Tibial nerve (tissue), 4 donors: ENCODE measurements around the gene NATD1. TPM values are rescaled to one million over a fixed set of nuclear protein-coding genes. Genes with fewer than 3 reads are reported as not detected.

Experiments
- DNase-seq, 2 donors: peaks; one replicate each; pipeline ENCODE4 v3.0.0-alpha.2; 2019; ENCODE audit warnings: low spot score in 2 of 2
- H3K27ac ChIP-seq, 4 donors: fragments of 200-600 bp; sonication (generic) in 3 of 4; one replicate each; pipeline ENCODE4 v1.5.1; 2017 to 2019; ENCODE audit warnings: mild to moderate bottlenecking in 1 of 4
- H3K27me3 ChIP-seq, 2 donors: fragments of 200-600 bp; sonication (generic) in 1 of 2; one replicate each; pipeline versions ENCODE4 v1.5.1 to v1.6.0; 2017 to 2019
- H3K36me3 ChIP-seq, 3 donors: fragments of 200-600 bp; sonication (generic); one replicate each; pipeline ENCODE4 v1.5.1; 2018 to 2019
- H3K4me1 ChIP-seq, 4 donors: fragments of 200-600 bp; sonication (generic) in 3 of 4; one replicate each; pipeline ENCODE4 v1.5.1; 2017 to 2019
- H3K4me3 ChIP-seq, 4 donors: fragments of 200-600 bp; sonication (generic) in 3 of 4; one replicate each; pipeline ENCODE4 v1.5.1; 2017 to 2019; ENCODE audit warnings: mild to moderate bottlenecking in 1 of 4, moderate library complexity in 1 of 4
- H3K9me3 ChIP-seq, 4 donors: fragments of 200-600 bp; sonication (generic) in 3 of 4; one replicate each; pipeline ENCODE4 v1.5.1; 2017 to 2019
- CTCF ChIP-seq, 5 experiments: fragments of 200-600 bp in 3 of 5; fragments of 450-650 bp in 2 of 5; sonication (generic) in 3 of 5; IDR thresholded peaks; one replicate each; pipeline ENCODE4 v1.5.1; 2016 to 2019; ENCODE audit warnings: antibody characterized with exemption in 5 of 5, mild to moderate bottlenecking in 3 of 5, moderate library complexity in 2 of 5
- EP300 ChIP-seq, 2 donors: sonication (generic); formaldehyde crosslinking; IDR thresholded peaks; one replicate each; pipeline ENCODE4 v1.6.1; 2017; ENCODE audit warnings: antibody characterized with exemption in 2 of 2, mild to moderate bottlenecking in 1 of 2
- POLR2A ChIP-seq, 2 donors: fragments of 450-650 bp; IDR thresholded peaks; one replicate each; pipeline ENCODE4 v1.6.1; 2017; ENCODE audit warnings: antibody characterized with exemption in 2 of 2, mild to moderate bottlenecking in 2 of 2, moderate library complexity in 2 of 2
- WGBS, 2 donors: methylation state at CpG; one replicate each; pipeline ENCODE4 v1.1.5; 2018; 5-methylcytosine and 5-hydroxymethylcytosine counted together
- total RNA-seq, 4 donors: library from RNA; depleted of rRNA; stranded (reverse); fragments of >200 nt; gene quantifications; one replicate each; pipeline ENCODE4 v1.1.0, GENCODE V29; 2016

Gene NATD1
- total RNA-seq = 10 to 100 TPM in 3 of 4 donors, 1 to 10 TPM in 1; 5.7 to 12.0 (median 10.8) TPM

- Histone ChIP-seq H3K4me1 (peaks cover 0 to 39% (median 23%) of the 10 kb centered on the region in 4 donors), H3K4me3 (peak within 1 kb of the TSS; percentile 46 to 75 (median 71)), H3K27me3 (no peaks in the 10 kb centered on the region), H3K9me3 (no peaks in the 10 kb centered on the region), H3K36me3 (peaks cover 0 to 3% (median 0%) of the 10 kb centered on the region in 3 donors), H3K27ac (peak within 1 kb of the TSS in 3 of 4 donors; percentile 65 to 85 (median 81))
- peak in 2 of 5 experiments; percentile 13 to 41 for TF ChIP-seq CTCF (IDR thresholded peaks at IDR 0.05)
- peak in 1 of 2 donors; percentile 53 for TF ChIP-seq POLR2A (IDR thresholded peaks at IDR 0.05)
- TF ChIP-seq EP300 (IDR thresholded peaks at IDR 0.05) = peak; percentile 28 to 67
- 0 to 2% methylated on average over 45 to 72 of the region's 117 CpGs for WGBS, 2 donors
- DNase-seq = peak; percentile 85 to 87
Measured at GRCh38 chr17:21252796-21253645, at the start of gene NATD1. Gene NATD1, minus strand, starts transcription at chr17:21253410. Its CDS starts 146 bp downstream, at chr17:21253264.

- Histone ChIP-seq H3K4me1 (peaks cover 0 to 7% (median 0%) of the 10 kb centered on the region in 4 donors), H3K36me3 (peaks cover 0 to 86% (median 28%) of the 10 kb centered on the region in 3 donors), H3K4me3 (no peak overlapping the region), H3K9me3 (no peaks in the 10 kb centered on the region), H3K27me3 (no peaks in the 10 kb centered on the region), H3K27ac (no peak overlapping the region)
- TF ChIP-seq CTCF (IDR thresholded peaks at IDR 0.05) = no peak
- TF ChIP-seq POLR2A (IDR thresholded peaks at IDR 0.05) = no peak
- no peak for TF ChIP-seq EP300 (IDR thresholded peaks at IDR 0.05)
- 74 to 77% methylated on average over 19 of the region's 19 CpGs for WGBS, 2 donors
- no peak for DNase-seq
Measured at GRCh38 chr17:21301593-21302550, 48.7 kb upstream of the NATD1 start.

GRCh38 chr17:21300601-21301571, 47.7 kb upstream of the NATD1 start:
- H3K36me3 ChIP-seq = peaks cover 0 to 76% (median 28%) of the 10 kb centered on the region in 3 donors
- TF ChIP-seq EP300 (IDR thresholded peaks at IDR 0.05) (no peak), POLR2A (IDR thresholded peaks at IDR 0.05) (no peak), CTCF (IDR thresholded peaks at IDR 0.05) (no peak)
- WGBS, 2 donors = 75 to 77% methylated on average over 31 of the region's 31 CpGs
- no peak for DNase-seq
- H3K27ac ChIP-seq = no peak overlapping the region
- H3K27me3 ChIP-seq = no peaks in the 10 kb centered on the region
- H3K4me3 ChIP-seq = no peak overlapping the region
- H3K4me1 ChIP-seq = peaks cover 0 to 14% (median 0%) of the 10 kb centered on the region in 4 donors
- H3K9me3 ChIP-seq = no peaks in the 10 kb centered on the region

GRCh38 chr17:21299981-21300600, 46.9 kb upstream of the NATD1 start:
- 60% methylated on average over 7 of the region's 7 CpGs for WGBS, 2 donors
- Histone ChIP-seq H3K27ac (no peak overlapping the region), H3K9me3 (no peaks in the 10 kb centered on the region), H3K27me3 (no peaks in the 10 kb centered on the region), H3K36me3 (peaks cover 0 to 70% (median 28%) of the 10 kb centered on the region in 3 donors), H3K4me1 (peaks cover 0 to 17% (median 0%) of the 10 kb centered on the region in 4 donors), H3K4me3 (no peak overlapping the region)
- TF ChIP-seq POLR2A (IDR thresholded peaks at IDR 0.05) (no peak), EP300 (IDR thresholded peaks at IDR 0.05) (no peak), CTCF (IDR thresholded peaks at IDR 0.05) (no peak)
- DNase-seq = no peak
